SK-N-SH treated with all-trans-retinoic acid at 6 μM for 48 hours (cell line): Measurements from ENCODE around the gene KCNMA1.

Experiments used
- ATAC-seq: fragments of 200-7000 bp; cut with Tn5 transposase; 3 replicates; pipeline ENCODE4 v1.9.1; 2020; ENCODE audit warnings: mild to moderate bottlenecking, moderate library complexity
- ARNTL ChIP-seq: fragments of 450-650 bp; formaldehyde crosslinking; IDR thresholded peaks from 2 replicates; pipeline ENCODE4 v1.5.0; 2020; ENCODE audit warnings: low read depth, mild to moderate bottlenecking, moderate library complexity, borderline replicate concordance
- BACH2 ChIP-seq: fragments of 250-450 bp; sonication (Bioruptor Pico); IDR thresholded peaks from 2 replicates; pipeline ENCODE4 v1.9.0; 2021; ENCODE audit warnings: mild to moderate bottlenecking, borderline replicate concordance
- CREB5 ChIP-seq: fragments of 250-450 bp; sonication (Bioruptor Pico); IDR thresholded peaks from 2 replicates; pipeline ENCODE4 v1.5.1; 2020; ENCODE audit warnings: low read depth, mild to moderate bottlenecking, moderate library complexity
- CSRNP3 ChIP-seq: fragments of 250-450 bp; sonication (Bioruptor Pico); IDR thresholded peaks from 2 replicates; pipeline ENCODE4 v1.5.1; 2021; ENCODE audit warnings: mild to moderate bottlenecking, moderate library complexity
- ESRRG ChIP-seq: fragments of 250-450 bp; sonication (Bioruptor Pico); IDR thresholded peaks from 2 replicates; pipeline ENCODE4 v1.6.1; 2021; ENCODE audit warnings: mild to moderate bottlenecking
- GLIS3 ChIP-seq: fragments of 250-450 bp; sonication (Bioruptor Pico); IDR thresholded peaks from 2 replicates; pipeline ENCODE4 v1.5.0; 2020; ENCODE audit warnings: mild to moderate bottlenecking, moderate library complexity
- OSR1 ChIP-seq: fragments of 250-450 bp; sonication (Bioruptor Pico); IDR thresholded peaks from 2 replicates; pipeline ENCODE4 v1.8.0; 2022; ENCODE audit warnings: moderate library complexity, mild to moderate bottlenecking, inconsistent platforms
- SNAI2 ChIP-seq: fragments of 250-450 bp; sonication (Bioruptor Pico); IDR thresholded peaks from 2 replicates; pipeline ENCODE4 v1.5.0; 2020; ENCODE audit warnings: mild to moderate bottlenecking, moderate library complexity
- TCF4 ChIP-seq: fragments of 250-450 bp; sonication (Bioruptor Pico); IDR thresholded peaks from 2 replicates; pipeline ENCODE4 v1.8.0; 2021; ENCODE audit warnings: mild to moderate bottlenecking, moderate library complexity, borderline replicate concordance
- TOX ChIP-seq: fragments of 250-450 bp; sonication (Bioruptor Pico); IDR thresholded peaks from 2 replicates; pipeline ENCODE4 v1.8.0; 2021; ENCODE audit warnings: mild to moderate bottlenecking, moderate library complexity, borderline replicate concordance
- ZFP3 ChIP-seq: fragments of 250-450 bp; sonication (Bioruptor Pico); IDR thresholded peaks from 2 replicates; pipeline ENCODE4 v1.5.0; 2020; ENCODE audit warnings: mild to moderate bottlenecking, moderate library complexity
- ZFP30 ChIP-seq: fragments of 450-650 bp; formaldehyde crosslinking; IDR thresholded peaks from 2 replicates; pipeline ENCODE4 v1.5.0; 2022; ENCODE audit warnings: mild to moderate bottlenecking, moderate library complexity
- ZNF565 ChIP-seq: fragments of 450-650 bp; formaldehyde crosslinking; conservative IDR thresholded peaks from 2 replicates; pipeline ENCODE4 v1.5.0; 2020; ENCODE audit warnings: low read depth, mild to moderate bottlenecking, moderate library complexity
- ZNF70 ChIP-seq: fragments of 450-650 bp; formaldehyde crosslinking; IDR thresholded peaks from 2 replicates; pipeline ENCODE4 v1.5.0; 2020; ENCODE audit warnings: mild to moderate bottlenecking, moderate library complexity
- ZNF8 ChIP-seq: fragments of 450-650 bp; formaldehyde crosslinking; IDR thresholded peaks from 2 replicates; pipeline ENCODE4 v1.5.0; 2020; ENCODE audit warnings: mild to moderate bottlenecking, moderate library complexity
- TF ChIP-seq, protein P1 (sequence below): fragments of 250-450 bp; sonication (Bioruptor Pico); IDR thresholded peaks from 2 replicates; pipeline ENCODE4 v1.5.0; 2020; ENCODE audit warnings: mild to moderate bottlenecking, moderate library complexity
- TF ChIP-seq, protein P2 (sequence below): fragments of 250-450 bp; sonication (Bioruptor Pico); IDR thresholded peaks from 2 replicates; pipeline ENCODE4 v1.8.0; 2020; ENCODE audit warnings: mild to moderate bottlenecking, moderate library complexity, borderline replicate concordance

The KCNMA1 gene

GRCh38 chr10:77673515-77674140, 36.0 kb upstream of the KCNMA1 start (continued):
- no peak for TF ChIP-seq BACH2 (CRISPR knock-in tag)
- TF ChIP-seq ZNF565 (CRISPR knock-in tag), result no peak
- no peak for TF ChIP-seq ZNF70 (CRISPR knock-in tag)
- TF ChIP-seq TOX (CRISPR knock-in tag), result no peak
- no peak for TF ChIP-seq GLIS3 (CRISPR knock-in tag)
- no peak for TF ChIP-seq ZFP30 (CRISPR knock-in tag)
- no peak for TF ChIP-seq ARNTL (CRISPR knock-in tag)
- TF ChIP-seq ZNF8 (CRISPR knock-in tag), result no peak

- ATAC-seq, result no peak
- no peak for TF ChIP-seq CREB5 (CRISPR knock-in tag)
- TF ChIP-seq CSRNP3, result no peak
- TF ChIP-seq, protein P1, sequence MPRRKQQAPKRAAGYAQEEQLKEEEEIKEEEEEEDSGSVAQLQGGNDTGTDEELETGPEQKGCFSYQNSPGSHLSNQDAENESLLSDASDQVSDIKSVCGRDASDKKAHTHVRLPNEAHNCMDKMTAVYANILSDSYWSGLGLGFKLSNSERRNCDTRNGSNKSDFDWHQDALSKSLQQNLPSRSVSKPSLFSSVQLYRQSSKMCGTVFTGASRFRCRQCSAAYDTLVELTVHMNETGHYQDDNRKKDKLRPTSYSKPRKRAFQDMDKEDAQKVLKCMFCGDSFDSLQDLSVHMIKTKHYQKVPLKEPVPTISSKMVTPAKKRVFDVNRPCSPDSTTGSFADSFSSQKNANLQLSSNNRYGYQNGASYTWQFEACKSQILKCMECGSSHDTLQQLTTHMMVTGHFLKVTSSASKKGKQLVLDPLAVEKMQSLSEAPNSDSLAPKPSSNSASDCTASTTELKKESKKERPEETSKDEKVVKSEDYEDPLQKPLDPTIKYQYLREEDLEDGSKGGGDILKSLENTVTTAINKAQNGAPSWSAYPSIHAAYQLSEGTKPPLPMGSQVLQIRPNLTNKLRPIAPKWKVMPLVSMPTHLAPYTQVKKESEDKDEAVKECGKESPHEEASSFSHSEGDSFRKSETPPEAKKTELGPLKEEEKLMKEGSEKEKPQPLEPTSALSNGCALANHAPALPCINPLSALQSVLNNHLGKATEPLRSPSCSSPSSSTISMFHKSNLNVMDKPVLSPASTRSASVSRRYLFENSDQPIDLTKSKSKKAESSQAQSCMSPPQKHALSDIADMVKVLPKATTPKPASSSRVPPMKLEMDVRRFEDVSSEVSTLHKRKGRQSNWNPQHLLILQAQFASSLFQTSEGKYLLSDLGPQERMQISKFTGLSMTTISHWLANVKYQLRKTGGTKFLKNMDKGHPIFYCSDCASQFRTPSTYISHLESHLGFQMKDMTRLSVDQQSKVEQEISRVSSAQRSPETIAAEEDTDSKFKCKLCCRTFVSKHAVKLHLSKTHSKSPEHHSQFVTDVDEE (CRISPR knock-in tag), result no peak
- TF ChIP-seq ZNF565 (CRISPR knock-in tag), result no peak
- TF ChIP-seq SNAI2 (CRISPR knock-in tag), result no peak
- TF ChIP-seq BACH2 (CRISPR knock-in tag), result no peak
- TF ChIP-seq ESRRG, result no peak
- no peak for TF ChIP-seq TCF4 (CRISPR knock-in tag)
- no peak for TF ChIP-seq ZFP3
- TF ChIP-seq ZNF8 (CRISPR knock-in tag), result no peak
- TF ChIP-seq OSR1 (CRISPR knock-in tag), result no peak
- TF ChIP-seq, protein P2, sequence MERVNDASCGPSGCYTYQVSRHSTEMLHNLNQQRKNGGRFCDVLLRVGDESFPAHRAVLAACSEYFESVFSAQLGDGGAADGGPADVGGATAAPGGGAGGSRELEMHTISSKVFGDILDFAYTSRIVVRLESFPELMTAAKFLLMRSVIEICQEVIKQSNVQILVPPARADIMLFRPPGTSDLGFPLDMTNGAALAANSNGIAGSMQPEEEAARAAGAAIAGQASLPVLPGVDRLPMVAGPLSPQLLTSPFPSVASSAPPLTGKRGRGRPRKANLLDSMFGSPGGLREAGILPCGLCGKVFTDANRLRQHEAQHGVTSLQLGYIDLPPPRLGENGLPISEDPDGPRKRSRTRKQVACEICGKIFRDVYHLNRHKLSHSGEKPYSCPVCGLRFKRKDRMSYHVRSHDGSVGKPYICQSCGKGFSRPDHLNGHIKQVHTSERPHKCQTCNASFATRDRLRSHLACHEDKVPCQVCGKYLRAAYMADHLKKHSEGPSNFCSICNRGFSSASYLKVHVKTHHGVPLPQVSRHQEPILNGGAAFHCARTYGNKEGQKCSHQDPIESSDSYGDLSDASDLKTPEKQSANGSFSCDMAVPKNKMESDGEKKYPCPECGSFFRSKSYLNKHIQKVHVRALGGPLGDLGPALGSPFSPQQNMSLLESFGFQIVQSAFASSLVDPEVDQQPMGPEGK, result no peak
- no peak for TF ChIP-seq ARNTL (CRISPR knock-in tag)
Observed at GRCh38 chr10:77673101-77673500, 35.5 kb upstream of the KCNMA1 start.

DNA sequence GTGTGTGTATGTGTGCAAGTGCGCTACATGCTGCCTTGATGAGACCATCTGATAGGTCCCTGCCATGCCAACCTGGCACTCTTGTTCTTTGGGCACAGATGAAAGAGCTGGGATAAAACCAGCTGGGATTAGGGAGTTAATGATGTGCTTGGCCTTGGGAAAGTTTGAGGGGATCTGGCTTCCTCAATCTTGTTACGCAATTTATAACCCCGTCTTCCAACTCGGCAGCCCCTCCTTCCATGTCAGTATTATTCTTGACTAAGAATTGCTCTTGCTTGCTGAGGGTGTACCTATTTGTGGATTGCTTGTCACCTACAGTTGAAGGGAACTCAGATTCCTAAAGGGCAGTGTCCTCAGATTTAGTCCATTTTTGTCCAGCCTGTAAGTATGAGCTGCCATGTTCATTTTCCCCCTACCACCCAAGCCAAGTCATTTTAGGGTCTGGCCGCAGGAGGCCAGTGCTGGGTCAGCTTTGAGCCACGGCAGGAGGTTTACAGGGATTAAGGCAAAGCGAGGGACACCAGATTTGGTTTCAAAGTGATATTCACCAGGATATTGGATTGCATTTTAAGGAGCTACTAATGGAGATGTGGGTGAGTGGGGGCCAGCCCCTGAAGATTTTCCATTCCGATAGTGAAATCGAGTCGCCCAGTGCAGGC, 34.1 kb upstream of the KCNMA1 start:
- ATAC-seq, result no peak

More for the DNA sequence above, 34.1 kb upstream of the KCNMA1 start:
- TF ChIP-seq, protein P1 (CRISPR knock-in tag), result no peak
- TF ChIP-seq OSR1 (CRISPR knock-in tag) (no peak), ZFP3 (no peak), ARNTL (CRISPR knock-in tag) (no peak)
- TF ChIP-seq, all 23 proteins: peak for 0
